HepG2 (cell line): ENCODE results near the gene CEBPB. TPM values are rescaled to one million over a fixed set of nuclear protein-coding genes. Genes with fewer than 3 reads are reported as not detected.
A peak's percentile ranks its signal among the peaks of the same experiment; 100 is the strongest.

Experiments
- ATAD3A ChIP-seq: sonication (generic); formaldehyde crosslinking; IDR thresholded peaks from 2 replicates; pipeline ENCODE4 v1.4.0; 2020; ENCODE audit warnings: missing genetic modification reagents
- ATRX ChIP-seq: sonication (generic); formaldehyde crosslinking; IDR thresholded peaks from 2 replicates; pipeline ENCODE4 v1.4.0; 2020; ENCODE audit warnings: missing genetic modification reagents, borderline replicate concordance
- CHCHD3 ChIP-seq: sonication (generic); formaldehyde crosslinking; IDR thresholded peaks from 2 replicates; pipeline ENCODE4 v1.8.0; 2022; ENCODE audit warnings: mild to moderate bottlenecking, missing genetic modification reagents, moderate library complexity
- FOXO1 ChIP-seq: sonication (generic); formaldehyde crosslinking; IDR thresholded peaks from 2 replicates; pipeline ENCODE4 v1.4.0; 2020; ENCODE audit warnings: missing genetic modification reagents
- HNF4G ChIP-seq, 2 experiments: sonication (generic) in 1 of 2; formaldehyde crosslinking in 1 of 2; IDR thresholded peaks; 2 replicates each; pipeline versions ENCODE4 v1.4.0 to v1.6.1; 2011 to 2020; ENCODE audit warnings: borderline replicate concordance in 2 of 2, low read depth in 2 of 2, mild to moderate bottlenecking in 2 of 2, low read length in 1 of 2, missing genetic modification reagents in 1 of 2, moderate library complexity in 1 of 2
- IKZF4 ChIP-seq: sonication (generic); formaldehyde crosslinking; IDR thresholded peaks from 2 replicates; pipeline ENCODE4 v1.5.1; 2020; ENCODE audit warnings: borderline replicate concordance, mild to moderate bottlenecking, low read depth, missing genetic modification reagents; ENCODE audit errors: not compliant biosample characterization
- KDM1A ChIP-seq: IDR thresholded peaks from 2 replicates; pipeline ENCODE4 v1.6.1; 2016; ENCODE audit warnings: missing compliant biosample characterization
- KDM6A ChIP-seq: IDR thresholded peaks from 2 replicates; pipeline ENCODE4 v1.6.1; 2016; ENCODE audit warnings: low read depth
- MXD1 ChIP-seq: sonication (generic); formaldehyde crosslinking; IDR thresholded peaks from 2 replicates; pipeline ENCODE4 v1.4.0; 2020; ENCODE audit warnings: mild to moderate bottlenecking, missing genetic modification reagents
- MYC ChIP-seq: sonication (generic); formaldehyde crosslinking; IDR thresholded peaks from 2 replicates; pipeline ENCODE4 v1.9.0; 2021; ENCODE audit warnings: missing genetic modification reagents, borderline replicate concordance
- NFYC ChIP-seq: IDR thresholded peaks from 2 replicates; pipeline ENCODE4 v1.6.1; 2016; ENCODE audit warnings: missing genetic modification reagents, missing compliant biosample characterization
- TEAD3 ChIP-seq: optimal IDR thresholded peaks from 2 replicates; pipeline ENCODE3; 2016; ENCODE audit warnings: borderline replicate concordance
- TSC22D2 ChIP-seq: sonication (generic); formaldehyde crosslinking; IDR thresholded peaks from 2 replicates; pipeline ENCODE4 v1.5.1; 2020; ENCODE audit warnings: missing genetic modification reagents, mild to moderate bottlenecking, borderline replicate concordance
- U2AF1 ChIP-seq: fragments of 200-400 bp; formaldehyde crosslinking; optimal IDR thresholded peaks from 2 replicates; pipeline ENCODE3; 2017; ENCODE audit warnings: mild to moderate bottlenecking, low read depth, low read length
- USF2 ChIP-seq, 2 experiments: sonication (generic) in 1 of 2; formaldehyde crosslinking in 1 of 2; IDR thresholded peaks; 2 replicates each; pipeline versions ENCODE4 v1.5.1 to v1.6.1; 2011 to 2020; ENCODE audit warnings: borderline replicate concordance in 1 of 2, low read depth in 1 of 2, low read length in 1 of 2, mild to moderate bottlenecking in 1 of 2, missing genetic modification reagents in 1 of 2, moderate library complexity in 1 of 2
- ZBTB1 ChIP-seq: sonication (generic); formaldehyde crosslinking; IDR thresholded peaks from 2 replicates; pipeline ENCODE4 v1.4.0; 2020; ENCODE audit warnings: missing genetic modification reagents, borderline replicate concordance
- ZFP36 ChIP-seq: fragments of 150-350 bp; IDR thresholded peaks from 2 replicates; pipeline ENCODE4 v1.6.1; 2018; ENCODE audit warnings: borderline replicate concordance, low read length, low read depth; ENCODE audit not compliant: partially characterized antibody
- ZMYM2 ChIP-seq: sonication (generic); formaldehyde crosslinking; IDR thresholded peaks from 2 replicates; pipeline ENCODE4 v1.8.0; 2022; ENCODE audit warnings: mild to moderate bottlenecking, missing genetic modification reagents
- ZNF224 ChIP-seq: sonication (generic); formaldehyde crosslinking; IDR thresholded peaks from 2 replicates; pipeline ENCODE4 v1.5.0; 2020; ENCODE audit warnings: mild to moderate bottlenecking, missing genetic modification reagents
- ZNF274 ChIP-seq: sonication (generic); formaldehyde crosslinking; IDR thresholded peaks from 2 replicates; pipeline ENCODE4 v1.5.1; 2020; ENCODE audit warnings: mild to moderate bottlenecking, missing genetic modification reagents
- ZNF333 ChIP-seq: sonication (generic); formaldehyde crosslinking; IDR thresholded peaks from 2 replicates; pipeline ENCODE4 v1.4.0; 2020; ENCODE audit warnings: mild to moderate bottlenecking, missing genetic modification reagents, borderline replicate concordance
- ZNF337 ChIP-seq: sonication (generic); formaldehyde crosslinking; IDR thresholded peaks from 2 replicates; pipeline ENCODE4 v1.5.1; 2020; ENCODE audit warnings: missing genetic modification reagents, low read depth, mild to moderate bottlenecking, borderline replicate concordance
- ZNF33A ChIP-seq: sonication (generic); formaldehyde crosslinking; IDR thresholded peaks from 2 replicates; pipeline ENCODE4 v1.5.1; 2020; ENCODE audit warnings: missing genetic modification reagents, mild to moderate bottlenecking, moderate library complexity, borderline replicate concordance
- ZNF768 ChIP-seq: sonication (generic); formaldehyde crosslinking; IDR thresholded peaks from 2 replicates; pipeline ENCODE4 v1.4.0; 2020; ENCODE audit warnings: missing genetic modification reagents
- ZNF784 ChIP-seq: sonication (generic); formaldehyde crosslinking; IDR thresholded peaks from 2 replicates; pipeline ENCODE4 v1.5.1; 2020; ENCODE audit warnings: missing genetic modification reagents, mild to moderate bottlenecking, borderline replicate concordance
- polyA plus RNA-seq, 8 experiments: library from polyadenylated mRNA; depleted of rRNA in 3 of 8; stranded (reverse) in 7 of 8; unstranded in 1 of 8; fragments of >200 nt; fragmentation: Illumina TruSeq in 4 of 8; extraction: Trizol in 4 of 8; gene quantifications; 2 replicates each; pipeline versions ENCODE4 v1.2.1 to v1.2.3, GENCODE V29; 2011 to 2016; ENCODE audit warnings: low read depth in 4 of 8, missing spikeins in 1 of 8, mixed read lengths in 1 of 8; ENCODE audit not compliant: insufficient read depth in 1 of 8
- total RNA-seq, 5 experiments: library from RNA; depleted of rRNA; stranded (reverse); fragments of >200 nt; fragmentation: Illumina TruSeq; extraction: Trizol; gene quantifications; 2 replicates each; pipeline ENCODE4 v1.2.3, GENCODE V29; 2016; ENCODE audit warnings: low read depth in 1 of 5

Gene CEBPB
- total and polyA plus RNA-seq, 2 of the 13 experiments (the other 11 are each of a cell fraction or from before 2014, with no cell fraction given): 18.5 to 28.2 TPM

GRCh38 chr20:50188287-50188688 lies 2.3 kb upstream of the CEBPB start (continued):
- TF ChIP-seq ZBTB1 (CRISPR knock-in tag): 0 out of 2 replicates have a peak, but pooled peaks have one; percentile 15
- TF ChIP-seq IKZF4 (CRISPR knock-in tag): no peak
- no peak for TF ChIP-seq USF2 (IDR thresholded peaks at IDR 0.05; ENCODE audit: low read depth, low read length)
- no peak for TF ChIP-seq USF2 (CRISPR knock-in tag; IDR thresholded peaks at IDR 0.05; ENCODE audit: borderline replicate concordance)
- 0 out of 2 replicates have a peak, but pooled peaks have one; percentile 1 for TF ChIP-seq ZNF274 (CRISPR knock-in tag)
- TF ChIP-seq CHCHD3 (CRISPR knock-in tag): 0 out of 2 replicates have a peak, but pooled peaks have one; percentile 6
- TF ChIP-seq FOXO1 (CRISPR knock-in tag): 0 out of 2 replicates have a peak, but pooled peaks have one; percentile 38
- peak; percentile 93 for TF ChIP-seq KDM1A (CRISPR knock-in tag)
- peak; percentile 60 for TF ChIP-seq ZFP36
- no peak for TF ChIP-seq ATAD3A
- TF ChIP-seq ZNF333 (CRISPR knock-in tag): no peak
- peak; percentile 17; the same call in 1 of the 2 replicates for TF ChIP-seq NFYC (CRISPR knock-in tag)
- TF ChIP-seq ZNF337: 0 out of 2 replicates have a peak, but pooled peaks have one; percentile 39
- peak; percentile 97 for TF ChIP-seq ZNF768 (CRISPR knock-in tag)
- TF ChIP-seq TEAD3 (CRISPR knock-in tag): peak; percentile 64
- no peak for TF ChIP-seq HNF4G (IDR thresholded peaks at IDR 0.05; ENCODE audit: borderline replicate concordance, low read depth, low read length)
- TF ChIP-seq HNF4G (CRISPR knock-in tag; IDR thresholded peaks at IDR 0.05; ENCODE audit: borderline replicate concordance, low read depth): no peak
- peak; percentile 1 for TF ChIP-seq U2AF1
- 0 out of 2 replicates have a peak, but pooled peaks have one; percentile 25 for TF ChIP-seq KDM6A (CRISPR knock-in tag)
- no peak for TF ChIP-seq ZNF33A (CRISPR knock-in tag)
- 0 out of 2 replicates have a peak, but pooled peaks have one; percentile 3 for TF ChIP-seq ZNF784 (CRISPR knock-in tag)
- TF ChIP-seq TSC22D2: 0 out of 2 replicates have a peak, but pooled peaks have one; percentile 17
- TF ChIP-seq ATRX: no peak
- no peak for TF ChIP-seq MYC (CRISPR knock-in tag)
- 0 out of 2 replicates have a peak, but pooled peaks have one; percentile 8 for TF ChIP-seq MXD1 (CRISPR knock-in tag)
- TF ChIP-seq ZMYM2 (CRISPR knock-in tag): 0 out of 2 replicates have a peak, but pooled peaks have one; percentile 51
- TF ChIP-seq ZNF224 (CRISPR knock-in tag): no peak
